ENCODE data around the gene C1orf159. TPM values are rescaled to one million over a fixed set of nuclear protein-coding genes. Genes with fewer than 3 reads are reported as not detected.

Gene C1orf159
- total RNA-seq, 4 donors from 2014 or later = 2.8 to 6.4 (median 5.3) TPM

DNA sequence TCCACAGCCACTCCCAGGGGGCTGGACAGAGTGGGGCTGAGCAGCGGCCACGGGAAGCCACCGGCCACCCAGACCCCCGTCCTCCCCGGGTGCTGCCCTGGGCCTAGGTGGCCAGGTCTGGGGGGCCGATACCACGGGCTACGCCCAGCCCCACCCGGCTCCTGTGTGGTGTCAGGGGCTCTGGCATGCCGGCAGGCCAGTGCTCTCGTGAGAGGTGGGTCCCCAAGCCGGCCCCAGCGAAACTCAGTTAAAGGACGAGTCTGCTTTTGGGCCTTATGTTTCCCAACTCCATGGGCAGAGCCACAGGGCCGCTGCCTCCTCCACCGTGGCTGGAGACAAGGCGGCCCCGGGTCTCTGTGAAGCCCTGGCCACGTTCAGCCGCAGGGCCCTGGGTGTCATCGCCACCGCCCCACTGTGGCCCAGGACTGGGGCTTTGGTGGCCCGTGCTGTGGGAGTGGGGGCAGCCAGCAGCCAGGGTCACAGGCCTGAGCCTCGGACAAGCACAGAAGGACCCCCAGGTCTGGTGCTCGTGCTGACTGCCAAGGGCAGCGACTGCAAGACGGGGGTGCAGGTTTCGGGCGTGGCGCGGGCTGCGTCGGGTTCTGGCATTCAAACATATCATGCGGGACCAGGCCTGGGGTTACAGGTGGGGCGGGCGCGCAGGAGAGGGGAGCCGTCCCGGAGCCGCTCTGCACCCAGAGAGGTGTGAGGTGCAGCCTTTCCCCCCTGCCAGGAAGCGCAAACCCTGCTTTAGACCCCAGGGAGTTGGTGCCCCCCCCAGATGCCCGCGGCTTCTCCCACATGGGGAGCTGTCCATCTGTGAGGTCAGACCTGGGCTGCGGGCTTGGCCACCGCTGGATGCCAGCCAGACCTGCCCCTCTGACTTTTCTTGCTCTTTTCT lies 11.9 kb upstream of the C1orf159 start:
- Histone ChIP-seq H3K9me3 (no peaks in the 10 kb centered on the region), H3K36me3 (no peaks in the 10 kb centered on the region), H3K27me3 (no peaks in the 10 kb centered on the region), H3K4me3 (no peak overlapping the region), H3K4me1 (no peaks in the 10 kb centered on the region), H3K27ac (no peak overlapping the region)
- DNase-seq (no peak), ATAC-seq (no peak)
- in situ Hi-C loops (cut with MboI; ENCODE audit: low sequenced_read_pairs in 4 of 4) = loop anchor here in 1 of 4 donors (25.0 kb wide), 1 partner anchor 134 kb away; the partner anchor contains the start of gene UBE2J2
- TF ChIP-seq POLR2A (IDR thresholded peaks at IDR 0.05) = no peak
- TF ChIP-seq CTCF (IDR thresholded peaks at IDR 0.05 in 4 of 5, conservative IDR thresholded peaks at IDR 0.05 in 1 of 5) = no peak
- intact Hi-C loops (cut with DNase I; ENCODE audit: low total_unique reads) = no loop called here

GRCh38 chr1:1125945-1126344 lies 10.1 kb upstream of the C1orf159 start:
- DNase-seq (no peak), ATAC-seq (no peak)
- Histone ChIP-seq H3K4me1 (no peaks in the 10 kb centered on the region), H3K9me3 (no peaks in the 10 kb centered on the region), H3K4me3 (no peak overlapping the region), H3K27ac (no peak overlapping the region), H3K27me3 (peaks cover 2 to 6% (median 4%) of the 10 kb centered on the region in 3 donors), H3K36me3 (no peaks in the 10 kb centered on the region)
- intact Hi-C loops (cut with DNase I; ENCODE audit: low total_unique reads) = no loop called here
- in situ Hi-C loops (cut with MboI; ENCODE audit: low sequenced_read_pairs in 4 of 4) = loop anchor here in 1 of 4 donors (25.0 kb wide), 1 partner anchor 136 kb away; the partner anchor contains the start of gene UBE2J2
- TF ChIP-seq POLR2A (IDR thresholded peaks at IDR 0.05) = no peak
- no peak for TF ChIP-seq CTCF (IDR thresholded peaks at IDR 0.05 in 4 of 5, conservative IDR thresholded peaks at IDR 0.05 in 1 of 5)

DNA sequence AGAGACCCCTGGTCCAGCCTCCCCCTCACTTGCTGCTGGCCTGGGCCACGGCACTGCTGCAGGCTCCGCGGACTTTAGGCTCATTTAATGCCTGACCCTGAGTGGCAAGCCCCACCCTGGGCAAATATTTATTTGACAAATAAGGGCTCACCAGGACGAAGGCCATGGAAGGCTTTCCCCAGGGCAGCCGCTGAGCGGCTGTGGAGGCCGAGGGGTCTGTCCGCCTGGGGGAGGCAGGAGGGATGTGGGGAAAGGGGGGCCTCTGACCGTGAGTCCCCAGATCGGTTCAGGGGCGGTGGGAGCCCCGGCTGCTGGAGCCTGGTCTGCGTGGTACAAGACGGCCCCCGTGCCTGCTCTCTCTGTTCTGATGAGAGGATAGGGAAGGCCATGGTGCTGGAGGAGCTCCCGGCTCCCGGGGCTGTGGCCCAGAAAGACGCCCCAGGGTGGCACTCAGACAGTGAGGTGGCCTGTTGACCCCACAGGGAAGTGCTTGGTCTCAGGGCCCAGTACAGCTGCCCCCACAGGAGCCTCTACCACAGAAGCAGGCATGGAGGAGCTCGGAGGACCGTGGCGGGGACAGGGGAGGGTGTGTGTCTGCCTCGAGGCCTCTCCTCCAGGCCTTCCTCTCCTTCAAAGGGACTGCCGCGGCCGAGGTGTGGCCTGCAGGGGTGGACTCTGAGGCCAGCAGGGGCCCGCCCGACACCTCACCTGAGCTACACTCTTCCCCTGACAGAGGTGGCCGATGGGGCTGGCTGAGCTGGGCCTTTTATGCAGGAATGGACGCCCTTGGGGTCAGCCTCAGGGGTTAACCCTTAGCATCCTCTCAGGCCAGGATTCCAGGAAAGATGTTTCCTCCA lies 9.1 kb upstream of the C1orf159 start:
- Histone ChIP-seq H3K4me3 (no peak overlapping the region), H3K36me3 (no peaks in the 10 kb centered on the region), H3K27ac (no peak overlapping the region), H3K27me3 (peaks cover 2 to 6% (median 4%) of the 10 kb centered on the region in 3 donors), H3K4me1 (no peaks in the 10 kb centered on the region), H3K9me3 (no peaks in the 10 kb centered on the region)
- in situ Hi-C loops (cut with MboI; ENCODE audit: low sequenced_read_pairs in 4 of 4) = loop anchor here in 2 of 4 donors (25.0 kb wide), 1 partner anchor 137 kb away; the partner anchor contains the start of gene UBE2J2 (in 2 of the 2)
- intact Hi-C loops (cut with DNase I; ENCODE audit: low total_unique reads) = no loop called here
- ATAC-seq (no peak), DNase-seq (no peak)
- no peak for TF ChIP-seq CTCF (IDR thresholded peaks at IDR 0.05 in 4 of 5, conservative IDR thresholded peaks at IDR 0.05 in 1 of 5)
- TF ChIP-seq POLR2A (IDR thresholded peaks at IDR 0.05) = no peak

DNA sequence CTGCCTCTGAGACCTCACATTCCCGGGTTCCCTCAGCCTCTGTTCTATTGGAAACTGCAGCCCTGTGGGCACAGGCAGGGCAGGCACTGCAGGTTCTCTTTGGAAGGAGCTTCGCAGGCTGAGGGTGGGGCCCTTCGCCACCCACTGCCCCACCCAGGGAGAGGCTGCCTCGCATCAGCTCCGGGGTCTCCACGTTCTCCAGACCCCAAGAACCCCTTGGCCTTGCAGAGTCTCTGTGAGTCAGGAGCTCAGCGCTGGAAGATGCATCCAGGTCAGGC lies 8.6 kb upstream of the C1orf159 start:
- H3K36me3 ChIP-seq = no peaks in the 10 kb centered on the region
- no peaks in the 10 kb centered on the region for H3K9me3 ChIP-seq
- no peak for ATAC-seq
- H3K27me3 ChIP-seq = peaks cover 2 to 6% (median 4%) of the 10 kb centered on the region in 3 donors
- no peak overlapping the region for H3K4me3 ChIP-seq
- intact Hi-C loops (cut with DNase I; ENCODE audit: low total_unique reads) = no loop called here
- H3K4me1 ChIP-seq = no peaks in the 10 kb centered on the region
- no peak for DNase-seq
- no peak overlapping the region for H3K27ac ChIP-seq
- TF ChIP-seq CTCF (IDR thresholded peaks at IDR 0.05 in 4 of 5, conservative IDR thresholded peaks at IDR 0.05 in 1 of 5) (no peak), POLR2A (IDR thresholded peaks at IDR 0.05) (no peak)
- in situ Hi-C loops (cut with MboI; ENCODE audit: low sequenced_read_pairs in 4 of 4) = loop anchor here in 1 of 4 donors (25.0 kb wide), 1 partner anchor 138 kb away; the partner anchor contains the start of gene UBE2J2

All from gastrocnemius medialis (tissue), 4 donors.